Activated T-helper 17 cell treated with anti-CD3 and anti-CD28 coated beads, Interleukin-2, amount 50 U/mL, for 72 hours (primary cell): ENCODE measurements around the gene JCAD. TPM values are rescaled to one million over a fixed set of nuclear protein-coding genes. Genes with fewer than 3 reads are reported as not detected.
"Not testable (repeated sequence)": the region's sequence is repeated elsewhere in the genome, so short reads cannot be mapped to it uniquely, and the experiment has no call there.

Experiments
- ATAC-seq: fragments of 150-1000 bp; cut with Tn5 transposase; replicated peaks from 2 replicates; pipeline ENCODE4 v1.10.0; 2021; ENCODE audit warnings: mild to moderate bottlenecking, moderate library complexity
- H3K27ac Mint-ChIP-seq: one replicate; pipeline ENCODE4 v1.8.0; 2022; ENCODE audit warnings: mixed read lengths
- H3K27me3 Mint-ChIP-seq: one replicate; pipeline ENCODE4 v1.8.0; 2022; ENCODE audit warnings: mixed read lengths
- H3K36me3 Mint-ChIP-seq: one replicate; pipeline ENCODE4 v1.8.0; 2022; ENCODE audit warnings: low read depth, mild to moderate bottlenecking, mixed read lengths
- H3K4me1 Mint-ChIP-seq: one replicate; pipeline ENCODE4 v1.8.0; 2022; ENCODE audit warnings: mixed read lengths
- H3K4me3 Mint-ChIP-seq: one replicate; pipeline ENCODE4 v1.8.0; 2022; ENCODE audit warnings: mild to moderate bottlenecking, mixed read lengths
- H3K9me3 Mint-ChIP-seq: one replicate; pipeline ENCODE4 v1.8.0; 2022; ENCODE audit warnings: mixed read lengths
- total RNA-seq, 2 donors: library from RNA; stranded (reverse); gene quantifications; one replicate each; pipeline ENCODE4 v1.2.3, GENCODE V29; 2022

The JCAD gene
- total RNA-seq, 2 donors from 2014 or later = 0.58 TPM; not detected in 1

DNA sequence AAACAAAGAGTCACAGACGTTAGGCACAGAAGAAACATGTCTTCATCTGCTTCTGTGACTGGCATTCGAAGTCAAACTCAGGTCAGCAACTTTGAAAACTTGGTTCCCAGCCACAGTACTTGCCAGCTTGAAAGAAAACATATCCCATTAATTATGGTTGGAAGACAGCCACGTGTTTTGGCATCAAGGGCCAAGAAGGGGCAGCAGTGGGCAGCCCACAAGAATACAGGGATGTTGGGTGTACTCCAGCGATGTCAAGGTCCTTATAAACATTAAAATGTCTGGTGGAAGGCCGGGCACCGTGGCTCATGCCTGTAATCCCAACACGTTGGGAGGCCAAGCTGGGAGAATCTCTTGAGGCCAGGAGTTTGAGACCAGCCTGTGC is 29.5 kb downstream of the JCAD start:
- peaks cover 13% of the 10 kb centered on the region for H3K4me1 Mint-ChIP-seq
- no peak overlapping the region for H3K4me3 Mint-ChIP-seq
- no peak for ATAC-seq
- no peak overlapping the region for H3K27ac Mint-ChIP-seq
- H3K36me3 Mint-ChIP-seq = no peaks in the 10 kb centered on the region
- no peaks in the 10 kb centered on the region for H3K9me3 Mint-ChIP-seq
- peaks cover 42% of the 10 kb centered on the region for H3K27me3 Mint-ChIP-seq

DNA sequence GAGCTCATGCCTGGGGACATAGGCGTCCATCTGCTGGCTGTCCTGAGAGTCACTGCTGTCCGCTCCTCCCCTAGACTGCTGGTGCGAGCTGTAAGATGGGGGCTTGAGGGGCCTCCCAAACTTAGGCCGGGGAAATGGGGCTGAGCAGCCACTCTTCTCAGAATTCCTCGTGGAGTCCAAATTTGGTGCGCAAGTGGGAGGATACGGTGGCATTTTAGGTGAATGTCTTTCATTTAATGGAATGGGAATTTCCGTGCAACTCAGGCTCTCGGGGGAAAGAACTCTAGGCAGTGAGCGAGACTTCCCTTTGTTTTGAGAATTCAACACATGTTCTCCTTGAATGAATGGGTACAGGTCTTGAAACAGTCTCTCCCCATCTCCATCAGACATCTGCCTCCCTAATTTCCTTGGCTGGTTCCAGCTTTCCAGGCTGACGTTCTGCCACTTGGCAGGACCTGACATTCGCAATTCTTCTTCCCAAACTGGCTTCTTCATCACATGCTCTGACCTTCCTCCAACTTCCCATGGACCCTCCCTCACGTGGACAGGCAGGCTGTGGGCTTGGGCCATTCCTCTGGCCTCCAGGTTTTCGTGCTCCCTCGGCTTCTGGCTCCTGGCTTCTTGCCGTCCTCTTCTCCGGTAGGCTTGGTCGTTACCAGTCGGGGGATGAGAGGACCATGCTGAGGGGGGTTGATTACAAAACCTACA is 30.1 kb downstream of the JCAD start:
- peaks cover 37% of the 10 kb centered on the region for H3K27me3 Mint-ChIP-seq
- H3K4me3 Mint-ChIP-seq = no peak overlapping the region
- no peaks in the 10 kb centered on the region for H3K9me3 Mint-ChIP-seq
- H3K4me1 Mint-ChIP-seq = peaks cover 13% of the 10 kb centered on the region
- no peak overlapping the region for H3K27ac Mint-ChIP-seq
- no peaks in the 10 kb centered on the region for H3K36me3 Mint-ChIP-seq
- no peak for ATAC-seq

DNA sequence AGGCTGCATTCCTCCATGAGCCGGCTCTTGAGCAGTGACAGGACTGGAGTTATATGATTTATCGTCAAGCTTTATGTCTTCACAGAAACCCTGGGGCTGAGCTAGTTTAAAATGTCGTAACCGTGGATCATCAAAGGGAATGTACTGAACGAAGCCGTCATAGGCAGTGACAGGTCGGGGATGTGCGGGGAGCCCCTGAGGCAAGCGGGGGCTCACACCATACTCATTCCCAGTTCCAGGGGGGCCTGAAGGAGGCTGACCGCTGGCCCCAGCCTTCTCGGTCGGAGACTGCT is 30.7 kb downstream of the JCAD start:
- no peak overlapping the region for H3K4me3 Mint-ChIP-seq
- ATAC-seq = no peak
- no peaks in the 10 kb centered on the region for H3K9me3 Mint-ChIP-seq
- no peak overlapping the region for H3K27ac Mint-ChIP-seq
- peaks cover 35% of the 10 kb centered on the region for H3K27me3 Mint-ChIP-seq
- H3K4me1 Mint-ChIP-seq = peaks cover 13% of the 10 kb centered on the region
- H3K36me3 Mint-ChIP-seq = no peaks in the 10 kb centered on the region

DNA sequence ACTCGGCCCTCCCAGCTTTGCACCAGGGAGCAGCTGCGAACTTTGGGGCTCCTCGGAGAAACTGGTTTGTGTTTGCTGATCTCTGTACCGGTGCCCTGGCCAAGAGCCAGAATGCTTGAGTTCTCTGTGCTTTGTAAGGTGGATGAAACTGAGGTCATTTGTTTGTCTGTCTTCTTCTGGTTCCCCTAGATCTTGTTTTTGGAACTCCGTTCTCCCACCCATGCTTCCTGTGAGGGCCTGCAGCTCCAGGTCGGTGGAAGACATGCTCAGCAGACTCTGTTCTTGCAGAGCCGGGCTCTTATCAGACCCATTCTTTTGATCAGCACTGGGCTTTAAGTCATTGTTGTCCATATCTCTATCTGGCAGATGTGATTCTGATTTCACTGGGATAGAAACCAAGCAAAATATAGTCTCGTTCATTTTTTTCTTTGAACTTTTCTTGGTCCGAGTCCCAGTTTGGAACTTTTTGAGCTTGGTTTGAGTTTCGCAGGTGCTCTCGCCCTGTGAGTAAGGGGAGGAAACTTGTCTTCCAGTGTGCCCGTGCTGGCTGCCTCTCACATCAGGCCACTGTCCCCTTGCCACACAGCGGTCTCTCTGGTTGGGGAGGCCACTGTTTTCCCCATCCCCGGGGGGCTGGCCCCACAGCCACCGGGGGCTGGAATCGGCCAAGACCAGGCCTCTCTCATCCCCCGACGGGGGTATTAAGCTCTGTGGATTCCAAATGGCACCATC is 31.2 kb downstream of the JCAD start:
- H3K4me3 Mint-ChIP-seq = peak overlapping the region; percentile 76
- ATAC-seq = no peak
- H3K27me3 Mint-ChIP-seq = peaks cover 31% of the 10 kb centered on the region
- no peaks in the 10 kb centered on the region for H3K36me3 Mint-ChIP-seq
- H3K4me1 Mint-ChIP-seq = peaks cover 13% of the 10 kb centered on the region
- H3K27ac Mint-ChIP-seq = peak overlapping the region; percentile 57
- no peaks in the 10 kb centered on the region for H3K9me3 Mint-ChIP-seq

DNA sequence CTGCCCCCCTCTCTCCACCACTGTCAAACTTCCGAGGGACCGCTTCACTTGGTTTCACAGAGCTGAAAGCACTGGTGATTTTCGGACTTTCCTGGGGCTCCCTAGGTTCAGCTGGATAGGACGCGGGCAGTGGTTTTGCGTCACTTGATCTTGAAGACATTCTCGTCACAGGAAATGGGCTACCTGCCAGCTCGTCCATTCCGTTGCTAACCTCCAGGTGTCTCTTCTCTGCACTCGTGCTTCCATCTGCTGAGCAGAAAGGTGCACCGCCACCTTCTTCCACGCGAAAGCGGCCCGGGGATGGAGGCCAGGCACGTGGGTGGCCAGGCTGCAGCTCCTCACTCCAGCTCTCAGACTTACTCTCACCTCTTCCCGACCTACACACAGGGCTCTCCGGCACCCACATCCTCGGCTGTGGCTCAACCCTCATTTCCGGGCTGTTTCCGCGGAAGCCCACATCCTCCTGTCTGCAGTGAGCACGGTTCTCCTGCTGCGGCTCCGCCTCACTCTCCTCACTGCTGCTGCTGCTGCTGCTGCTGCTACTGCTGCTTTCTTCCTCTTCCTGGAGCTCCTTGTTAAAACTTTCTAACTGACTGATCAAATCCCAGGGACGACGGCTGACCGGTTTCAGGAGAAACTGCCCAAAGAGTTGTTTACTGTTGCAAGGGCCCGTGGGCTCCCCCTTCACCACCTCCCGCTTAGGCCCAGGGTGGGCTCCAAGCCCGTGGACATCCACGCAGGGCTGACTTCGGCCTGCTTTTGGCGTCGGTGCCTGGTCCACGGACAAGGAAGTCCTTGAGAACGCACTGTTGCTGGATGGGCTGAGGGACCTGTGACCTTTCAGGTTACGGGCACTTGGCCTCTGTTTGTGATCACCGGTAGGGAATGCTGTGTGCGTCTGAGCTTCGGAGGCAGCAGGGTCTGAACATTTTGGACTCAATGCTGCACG is 32.1 kb downstream of the JCAD start:
- ATAC-seq = peak; percentile 99
- H3K27me3 Mint-ChIP-seq = peaks cover 26% of the 10 kb centered on the region
- H3K9me3 Mint-ChIP-seq = no peaks in the 10 kb centered on the region
- no peaks in the 10 kb centered on the region for H3K36me3 Mint-ChIP-seq
- H3K27ac Mint-ChIP-seq = peak overlapping the region; percentile 57
- H3K4me3 Mint-ChIP-seq = peak overlapping the region; percentile 76
- peaks cover 13% of the 10 kb centered on the region for H3K4me1 Mint-ChIP-seq

DNA sequence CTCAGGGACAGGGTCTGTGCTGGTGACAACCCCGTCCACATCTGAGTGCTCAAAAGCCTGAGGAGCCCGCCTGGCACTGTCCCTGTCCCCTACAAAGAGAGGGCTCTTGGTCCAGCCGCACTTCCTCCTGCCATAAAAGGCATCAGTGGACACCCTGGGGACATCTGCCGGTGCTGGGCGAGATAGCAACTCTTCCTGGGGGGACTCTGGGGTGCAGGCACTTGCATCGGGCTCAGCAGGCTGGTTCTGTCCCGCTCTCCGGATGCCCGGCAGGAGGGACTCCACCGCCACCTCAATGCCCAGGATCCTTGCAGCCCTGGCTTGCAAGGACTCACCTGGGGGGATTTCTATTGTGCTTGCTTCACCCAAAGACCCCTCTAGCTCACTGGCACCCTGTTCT is 32.8 kb downstream of the JCAD start:
- peak overlapping the region; percentile 76 for H3K4me3 Mint-ChIP-seq
- ATAC-seq = no peak
- H3K27ac Mint-ChIP-seq = no peak overlapping the region

DNA sequence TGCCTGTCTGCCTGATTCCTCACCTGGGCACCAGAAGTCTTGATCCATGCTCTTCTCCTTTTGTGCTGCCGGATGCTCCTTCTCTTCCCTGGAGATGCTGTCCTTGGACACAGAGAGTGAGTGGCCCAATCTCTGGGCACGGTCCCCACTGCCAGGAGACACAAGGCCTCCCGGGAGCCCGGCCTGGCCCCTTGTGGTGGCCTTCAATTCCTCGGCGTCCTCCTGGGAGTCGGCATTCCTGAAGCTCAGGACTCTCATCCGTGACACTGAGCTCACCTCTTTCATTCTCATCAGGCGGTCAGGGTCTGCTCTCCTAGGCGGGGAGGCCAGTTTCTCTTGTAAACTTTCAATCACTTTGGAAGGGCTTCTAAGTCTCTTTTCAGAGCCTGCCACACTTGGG is 33.3 kb downstream of the JCAD start:
- Mint-ChIP-seq H3K36me3 (no peaks in the 10 kb centered on the region), H3K4me1 (peaks cover 13% of the 10 kb centered on the region), H3K9me3 (no peaks in the 10 kb centered on the region), H3K27me3 (peaks cover 31% of the 10 kb centered on the region), H3K4me3 (no peak overlapping the region), H3K27ac (no peak overlapping the region)
- ATAC-seq = no peak

More for the DNA sequence above, 32.8 kb downstream of the JCAD start:
- H3K36me3 Mint-ChIP-seq = no peaks in the 10 kb centered on the region
- no peaks in the 10 kb centered on the region for H3K9me3 Mint-ChIP-seq
- H3K27me3 Mint-ChIP-seq = peaks cover 30% of the 10 kb centered on the region
- H3K4me1 Mint-ChIP-seq = peaks cover 13% of the 10 kb centered on the region

DNA sequence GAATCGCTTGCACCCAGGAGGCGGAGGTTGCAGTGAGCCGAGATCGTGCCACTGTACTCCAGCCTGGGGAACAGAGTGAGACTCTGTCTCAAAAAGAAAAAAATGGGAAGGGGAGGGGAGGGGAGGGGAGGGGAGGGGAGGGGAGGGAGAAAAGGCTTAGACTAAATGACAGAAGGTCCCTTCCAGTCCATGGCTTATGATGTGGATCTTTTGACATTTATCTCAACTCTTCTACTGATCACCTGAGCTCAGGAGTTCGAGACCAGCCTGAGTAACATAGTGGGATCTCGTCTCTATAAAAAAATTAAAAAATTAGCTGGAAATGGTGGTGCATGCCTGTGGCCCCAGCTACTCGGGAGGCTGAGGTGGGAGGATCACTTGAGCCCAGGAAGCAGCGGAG is 34.0 kb downstream of the JCAD start:
- H3K4me3 Mint-ChIP-seq, ATAC-seq, H3K36me3 Mint-ChIP-seq, H3K27ac Mint-ChIP-seq, H3K9me3 Mint-ChIP-seq: not testable (repeated sequence)
- H3K4me1 Mint-ChIP-seq = peaks cover 13% of the 10 kb centered on the region
- peaks cover 32% of the 10 kb centered on the region for H3K27me3 Mint-ChIP-seq

DNA sequence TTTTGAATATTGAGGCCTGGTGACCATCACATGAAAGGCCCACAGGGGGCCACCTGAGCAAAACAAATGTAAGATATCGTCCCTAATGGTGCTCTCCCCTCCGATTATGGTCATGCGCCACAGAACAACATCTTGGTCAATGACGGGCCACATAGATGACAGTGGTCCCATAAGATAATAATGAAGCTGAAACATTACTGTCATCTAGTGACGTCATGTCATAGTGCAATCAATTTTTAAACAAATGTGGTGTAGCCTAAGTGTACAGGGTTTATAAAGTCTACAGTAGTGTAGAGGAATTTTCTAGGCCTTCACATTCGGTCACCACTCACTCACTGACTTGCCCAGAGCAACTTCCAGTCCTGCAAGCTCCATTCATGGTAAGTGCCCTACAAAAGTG is 36.8 kb downstream of the JCAD start:
- Mint-ChIP-seq H3K4me1 (peaks cover 7% of the 10 kb centered on the region), H3K9me3 (no peaks in the 10 kb centered on the region), H3K27ac (no peak overlapping the region), H3K36me3 (no peaks in the 10 kb centered on the region), H3K27me3 (peaks cover 43% of the 10 kb centered on the region), H3K4me3 (no peak overlapping the region)
- no peak for ATAC-seq

DNA sequence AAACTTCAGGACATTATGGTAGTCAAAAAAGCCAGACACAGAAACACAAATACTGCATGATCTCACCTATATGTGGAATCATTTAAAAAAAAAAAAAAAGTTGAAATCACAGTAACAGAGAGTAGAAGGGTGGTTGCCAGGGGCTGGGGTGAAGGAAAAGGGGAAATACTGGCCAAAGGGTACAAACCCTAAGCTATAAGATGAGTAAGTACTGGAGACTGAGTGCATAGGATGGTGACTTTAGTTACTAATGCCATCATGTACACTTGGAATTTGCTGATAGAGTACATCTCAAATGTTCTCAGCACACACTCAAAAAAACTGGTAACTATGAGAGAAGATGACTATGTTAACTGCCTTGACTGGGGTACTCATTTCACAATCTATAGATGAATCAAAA is 39.9 kb downstream of the JCAD start:
- Mint-ChIP-seq H3K4me3 (no peak overlapping the region), H3K4me1 (no peaks in the 10 kb centered on the region), H3K27ac (no peak overlapping the region), H3K27me3 (peaks cover 53% of the 10 kb centered on the region), H3K36me3 (no peaks in the 10 kb centered on the region), H3K9me3 (no peaks in the 10 kb centered on the region)
- ATAC-seq = no peak

DNA sequence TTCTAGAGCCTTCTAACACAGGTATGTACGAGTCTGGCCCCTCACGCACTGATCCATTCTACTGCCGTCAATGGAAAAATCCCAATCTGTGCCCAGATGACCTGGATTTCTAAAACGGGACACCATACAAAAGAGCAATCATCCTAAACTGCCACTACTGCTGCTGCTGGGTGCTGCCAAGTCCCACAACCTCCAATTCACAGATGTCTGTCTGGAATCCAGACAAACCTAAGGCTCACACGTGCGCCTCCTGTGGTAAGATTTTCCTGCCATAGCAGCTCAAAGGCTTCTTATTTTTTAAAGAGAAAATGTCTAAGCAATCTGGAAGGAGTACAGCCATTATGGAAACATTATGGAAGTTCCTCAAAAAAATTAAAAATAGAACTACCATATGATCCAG is 40.9 kb downstream of the JCAD start:
- ATAC-seq = no peak
- no peaks in the 10 kb centered on the region for H3K36me3 Mint-ChIP-seq
- peaks cover 60% of the 10 kb centered on the region for H3K27me3 Mint-ChIP-seq

DNA sequence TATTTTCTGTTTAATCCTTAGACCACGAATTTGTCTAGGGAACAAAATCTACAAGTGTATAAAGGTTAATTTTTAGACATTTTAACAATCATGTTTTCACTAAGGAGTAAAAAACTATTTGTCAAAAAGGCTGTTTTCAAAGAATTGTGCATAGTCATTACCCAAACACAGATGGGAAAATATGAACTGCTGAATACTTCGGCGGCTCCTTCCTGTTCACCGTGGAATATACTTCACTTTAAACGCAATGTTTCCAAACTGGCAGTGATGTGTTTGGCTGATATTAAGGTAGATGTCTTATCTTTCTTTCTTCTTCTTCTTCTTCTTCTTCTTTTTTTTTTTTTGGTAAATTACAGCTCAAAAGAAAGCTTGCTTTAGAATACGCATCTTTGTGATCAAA is 41.4 kb downstream of the JCAD start:
- no peaks in the 10 kb centered on the region for H3K4me1 Mint-ChIP-seq
- H3K4me3 Mint-ChIP-seq = no peak overlapping the region
- H3K27ac Mint-ChIP-seq = no peak overlapping the region
- no peaks in the 10 kb centered on the region for H3K9me3 Mint-ChIP-seq
- H3K36me3 Mint-ChIP-seq = no peaks in the 10 kb centered on the region
- ATAC-seq = no peak
- H3K27me3 Mint-ChIP-seq = peaks cover 61% of the 10 kb centered on the region

More for the DNA sequence above, 40.9 kb downstream of the JCAD start:
- Mint-ChIP-seq H3K4me3 (no peak overlapping the region), H3K4me1 (no peaks in the 10 kb centered on the region), H3K9me3 (no peaks in the 10 kb centered on the region), H3K27ac (no peak overlapping the region)

DNA sequence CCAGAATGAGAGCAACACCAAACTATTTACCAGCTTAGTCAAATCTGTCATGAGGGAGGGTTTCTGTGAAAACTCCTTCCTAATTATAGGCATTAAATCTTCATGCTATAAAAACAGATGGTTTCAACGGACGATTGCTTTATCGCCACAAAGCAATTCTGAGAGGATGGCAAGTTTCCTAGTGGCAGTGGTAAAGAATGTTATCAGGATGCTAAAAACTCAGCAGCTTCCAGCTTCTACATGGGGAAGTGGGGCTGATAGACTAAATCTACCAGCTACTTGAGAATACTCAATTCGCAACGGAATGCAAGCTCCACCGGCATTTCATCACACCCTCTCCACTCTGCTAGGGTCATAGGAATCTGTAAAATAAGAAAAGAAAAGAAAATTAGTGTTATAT is 41.8 kb downstream of the JCAD start:
- Mint-ChIP-seq H3K27ac (no peak overlapping the region), H3K27me3 (peaks cover 63% of the 10 kb centered on the region), H3K9me3 (no peaks in the 10 kb centered on the region), H3K4me1 (no peaks in the 10 kb centered on the region), H3K4me3 (no peak overlapping the region), H3K36me3 (no peaks in the 10 kb centered on the region)
- ATAC-seq = no peak

DNA sequence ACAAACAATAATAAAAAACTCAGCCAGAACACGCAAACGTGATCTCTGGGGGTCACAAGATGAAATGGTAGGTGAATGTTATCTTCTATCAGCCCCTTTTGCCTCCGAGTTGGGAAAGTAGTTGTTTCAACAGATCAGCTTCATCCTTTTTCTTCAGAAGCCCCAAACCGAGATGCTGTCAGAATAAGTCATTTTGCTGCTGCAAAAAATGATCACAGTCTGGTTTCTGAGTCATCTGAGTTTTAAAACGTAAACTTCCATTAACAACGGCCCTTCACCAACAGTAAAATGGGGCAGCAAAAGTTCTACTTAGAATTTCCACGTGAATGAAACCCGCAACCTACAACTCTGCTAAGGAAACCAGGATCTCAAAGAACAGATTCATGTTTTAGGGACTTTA is 44.9 kb downstream of the JCAD start:
- Mint-ChIP-seq H3K36me3 (no peaks in the 10 kb centered on the region), H3K9me3 (no peaks in the 10 kb centered on the region), H3K27ac (no peak overlapping the region), H3K27me3 (peaks cover 50% of the 10 kb centered on the region), H3K4me1 (no peaks in the 10 kb centered on the region), H3K4me3 (no peak overlapping the region)
- ATAC-seq = no peak

DNA sequence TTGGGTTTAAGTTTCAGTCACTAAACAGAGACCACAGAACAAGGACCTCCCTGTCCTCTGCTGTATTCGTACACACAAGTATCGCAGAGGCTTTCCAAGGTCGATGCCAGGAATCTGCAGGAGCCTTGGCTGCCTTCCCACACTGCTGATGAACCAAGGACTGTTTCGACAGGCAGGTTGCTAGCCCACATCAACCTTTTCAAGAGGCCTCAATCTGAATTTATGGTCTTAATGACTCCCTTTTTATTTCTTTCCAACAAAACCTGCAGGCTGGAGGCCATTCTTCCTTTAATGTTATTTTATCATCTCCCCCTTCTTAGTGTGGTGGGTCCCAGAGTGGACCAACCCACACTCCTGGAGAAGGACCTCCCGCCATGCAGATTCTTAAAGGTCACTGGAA is 45.6 kb downstream of the JCAD start:
- no peaks in the 10 kb centered on the region for H3K36me3 Mint-ChIP-seq
- no peaks in the 10 kb centered on the region for H3K9me3 Mint-ChIP-seq
- no peaks in the 10 kb centered on the region for H3K4me1 Mint-ChIP-seq
- H3K4me3 Mint-ChIP-seq = no peak overlapping the region
- H3K27me3 Mint-ChIP-seq = peaks cover 47% of the 10 kb centered on the region
- ATAC-seq = no peak
- no peak overlapping the region for H3K27ac Mint-ChIP-seq
